CD4-positive, alpha-beta T cell treated with Interleukin-17A for 4 hours (primary cell): ENCODE data around the gene VSIR.

Source experiments
- DNase-seq: peaks from one replicate; pipeline ENCODE4 v3.0.0-alpha.2; 2020; ENCODE audit warnings: mixed read lengths

The VSIR gene

GRCh38 chr10:71773221-71773971 lies at the start of gene VSIR:
Gene VSIR, minus strand, starts transcription at chr10:71773520. Its CDS starts 81 bp downstream, at chr10:71773439.
- peak; percentile 94 for DNase-seq

GRCh38 chr10:71821909-71822763 lies 48.8 kb upstream of the VSIR start:
- DNase-seq, result no peak

DNA sequence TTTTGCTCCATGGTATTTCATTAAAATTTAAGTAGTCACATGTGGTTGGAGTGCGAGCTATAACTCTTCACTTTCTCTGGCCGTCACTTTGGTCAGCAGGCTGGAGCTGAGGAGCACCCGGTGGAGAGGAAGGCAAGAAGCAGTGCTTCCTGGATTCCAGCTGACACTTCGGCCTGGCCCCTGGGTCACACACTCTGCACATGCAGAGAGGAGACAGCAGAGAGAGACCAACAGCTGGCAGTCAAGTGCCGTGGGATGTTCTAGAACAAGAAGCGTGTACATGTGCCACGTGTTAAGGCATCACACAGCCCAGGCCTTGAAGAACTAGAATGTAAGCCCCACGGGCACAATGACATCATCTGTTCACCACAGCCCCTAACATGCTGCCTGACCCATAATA lies 47.6 kb upstream of the VSIR start:
- no peak for DNase-seq

GRCh38 chr10:71819985-71820384 lies 46.7 kb upstream of the VSIR start:
- no peak for DNase-seq

GRCh38 chr10:71819441-71819861 lies 46.1 kb upstream of the VSIR start:
- no peak for DNase-seq

GRCh38 chr10:71818674-71819260 lies 45.4 kb upstream of the VSIR start:
- no peak for DNase-seq

GRCh38 chr10:71817831-71818655 lies 44.7 kb upstream of the VSIR start:
- no peak for DNase-seq

- DNase-seq, result no peak
Measured at GRCh38 chr10:71816936-71817618, 43.8 kb upstream of the VSIR start.

DNA sequence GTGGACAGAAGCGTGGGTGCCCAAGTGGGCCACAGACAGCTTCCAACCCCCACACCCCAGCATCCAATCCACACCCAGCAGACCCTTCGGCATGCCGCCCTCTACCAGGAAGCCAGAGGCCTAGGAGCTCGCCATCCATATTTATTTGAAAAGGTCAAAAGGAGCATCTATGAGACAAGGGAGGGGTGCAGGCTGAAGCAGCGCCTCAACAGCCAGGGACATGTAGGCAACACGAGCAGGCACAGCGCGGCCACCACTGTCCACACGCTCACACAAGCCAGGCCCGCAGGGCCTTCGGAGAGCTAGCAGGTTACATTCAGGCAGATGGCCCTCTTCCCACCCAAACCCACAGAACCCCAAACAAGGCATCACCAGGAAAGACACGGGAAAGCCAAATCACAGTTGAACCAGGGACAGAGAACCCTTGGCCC lies 43.1 kb upstream of the VSIR start:
- no peak for DNase-seq

GRCh38 chr10:71815515-71816130 lies 42.3 kb upstream of the VSIR start:
- DNase-seq, result no peak

DNA sequence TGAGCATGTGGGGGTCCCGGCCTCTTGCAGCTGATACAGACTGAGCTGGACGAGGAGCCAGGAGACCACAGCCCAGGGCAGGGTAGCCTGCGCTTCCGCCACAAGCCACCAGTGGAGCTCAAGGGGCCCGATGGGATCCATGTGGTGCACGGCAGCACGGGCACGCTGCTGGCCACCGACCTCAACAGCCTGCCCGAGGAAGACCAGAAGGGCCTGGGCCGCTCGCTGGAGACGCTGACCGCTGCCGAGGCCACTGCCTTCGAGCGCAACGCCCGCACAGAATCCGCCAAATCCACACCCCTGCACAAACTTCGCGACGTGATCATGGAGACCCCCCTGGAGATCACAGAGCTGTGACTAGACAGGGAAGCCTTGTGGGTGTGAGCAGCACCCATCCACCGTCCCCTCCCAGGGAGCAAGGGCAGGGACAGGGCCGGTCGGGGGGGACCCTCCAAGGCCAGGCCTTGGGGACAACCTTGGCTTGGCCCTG lies 41.6 kb upstream of the VSIR start:
- no peak for DNase-seq

DNA sequence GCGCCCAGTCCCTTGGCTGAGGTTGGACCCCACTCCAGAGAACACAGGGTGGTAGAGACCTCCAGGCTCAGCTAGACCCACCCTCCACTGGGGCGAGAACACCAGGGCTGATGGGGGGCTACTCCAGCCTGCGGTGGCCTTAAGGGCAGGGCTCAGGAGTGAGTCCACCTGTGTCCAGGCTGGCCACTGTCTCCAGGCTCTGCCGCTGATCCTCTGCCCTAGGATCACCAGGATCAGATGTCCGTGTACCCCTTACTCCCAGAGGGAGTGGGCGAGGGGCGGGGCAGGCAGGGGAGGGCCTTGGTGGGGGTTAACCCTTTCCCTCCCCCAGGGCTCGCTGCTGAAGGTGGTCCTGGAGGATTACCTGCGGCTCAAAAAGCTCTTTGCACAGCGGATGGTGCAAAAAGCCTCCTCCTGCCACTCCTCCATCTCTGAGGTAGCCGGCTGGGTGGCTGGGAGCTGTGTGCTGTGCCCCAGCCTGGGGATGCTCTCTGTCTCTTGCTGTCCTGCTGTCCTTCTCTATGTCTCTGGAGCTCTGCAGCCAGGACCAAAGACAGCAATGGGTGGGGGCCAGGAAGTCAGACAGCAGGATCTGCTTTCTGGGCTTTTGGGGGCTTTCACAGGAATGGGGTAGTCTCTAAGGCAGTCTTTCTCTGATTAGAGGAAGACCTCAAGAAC lies 39.7 kb upstream of the VSIR start:
- no peak for DNase-seq

- DNase-seq, result peak; percentile 90
Measured at GRCh38 chr10:71812016-71812912, 38.9 kb upstream of the VSIR start.

- DNase-seq, result no peak
Measured at GRCh38 chr10:71811351-71811750, 38.0 kb upstream of the VSIR start.

DNA sequence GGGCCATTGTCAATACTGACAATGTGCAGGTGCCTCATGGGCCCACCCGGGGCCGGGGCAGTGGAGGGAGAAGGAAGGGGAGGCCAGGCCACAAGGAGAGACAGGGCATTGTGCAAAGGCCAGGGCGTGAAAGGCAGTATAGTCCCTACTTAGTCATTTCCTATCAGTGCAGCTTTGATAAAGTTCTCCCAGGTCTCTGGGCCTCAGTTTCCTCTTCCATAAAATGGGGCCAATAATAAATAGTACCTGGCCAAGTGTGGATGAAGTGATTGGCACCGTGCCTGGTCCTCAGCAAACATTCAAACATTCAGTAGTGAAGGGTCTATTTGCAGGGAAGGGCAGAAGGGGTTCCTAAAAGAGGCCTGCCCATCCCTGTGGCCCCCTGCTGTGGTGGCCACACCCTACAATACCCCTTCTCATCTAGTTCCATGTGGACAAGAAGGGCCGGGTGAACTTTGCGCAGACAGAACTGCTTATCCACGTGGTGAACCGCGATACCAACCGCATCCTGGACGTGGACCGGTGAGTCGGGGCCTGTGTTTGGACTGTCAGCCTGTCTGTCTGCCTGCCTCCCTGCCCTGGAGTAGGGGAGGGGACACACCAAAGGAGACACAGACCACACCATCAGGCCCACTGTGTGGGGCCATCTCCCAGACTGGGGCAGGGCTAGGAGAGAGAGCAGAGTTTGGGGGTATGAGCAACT lies 36.9 kb upstream of the VSIR start:
- DNase-seq, result no peak

GRCh38 chr10:71809628-71810027 lies 36.3 kb upstream of the VSIR start:
- DNase-seq, result no peak

GRCh38 chr10:71807557-71808510 lies 34.5 kb upstream of the VSIR start:
- no peak for DNase-seq
